GM18867 (cell line): ENCODE measurements around the gene DTNA.

Source experiments
- ATAC-seq: cut with Tn5 transposase; IDR thresholded peaks from one replicate; pipeline ENCODE4 v1.9.1; 2021; ENCODE audit warnings: mild to moderate bottlenecking, moderate library complexity; ENCODE audit not compliant: unreplicated experiment

The DTNA gene

DNA sequence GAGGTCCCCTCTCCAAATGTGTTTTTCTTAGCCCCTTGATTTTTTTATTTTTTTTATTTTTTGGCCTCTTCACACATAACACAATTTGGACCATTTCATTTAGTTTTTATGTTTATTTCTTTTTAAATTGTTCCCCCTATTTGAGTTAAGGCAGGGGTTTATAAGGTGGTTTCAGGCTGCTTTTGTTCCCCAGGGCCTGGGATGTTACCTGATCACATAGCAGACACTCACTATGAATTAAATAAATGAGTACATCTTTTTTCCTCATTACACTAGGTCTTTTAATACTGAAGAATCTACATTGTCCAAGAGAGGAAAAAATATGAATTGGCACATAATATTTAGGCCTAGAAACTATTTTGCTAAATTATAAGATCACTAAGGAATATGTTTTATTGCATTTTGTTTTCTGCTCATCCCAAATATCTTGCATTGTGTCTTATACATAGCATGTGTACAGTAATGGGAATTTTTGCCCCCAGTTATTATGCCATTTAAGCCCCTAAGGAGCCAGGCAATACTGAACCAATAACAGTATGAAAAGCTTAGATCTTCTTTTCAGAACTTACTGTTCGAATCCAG is 218.7 kb downstream of the DTNA start:
- no peak for ATAC-seq

DNA sequence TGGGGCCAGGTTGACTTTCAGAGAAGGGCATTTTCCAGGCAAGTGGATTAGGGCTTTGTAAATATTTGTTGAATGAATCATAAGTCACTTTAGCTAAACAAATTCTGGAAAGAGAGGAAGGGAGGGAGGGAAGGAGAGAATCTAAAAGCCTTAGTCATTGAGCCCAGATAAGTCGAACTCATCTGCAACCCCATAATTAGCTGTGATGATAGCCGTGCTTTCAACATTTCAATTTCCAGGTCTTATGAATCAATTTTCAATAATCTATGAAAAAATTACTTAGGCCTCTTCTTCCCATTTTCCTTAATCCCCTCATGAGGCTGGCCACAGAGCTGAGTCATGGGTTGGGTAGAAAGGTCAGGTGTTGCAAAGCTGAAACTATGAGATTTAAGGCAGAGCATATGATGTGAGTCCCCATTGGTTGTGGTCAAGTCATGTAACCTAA is 219.3 kb downstream of the DTNA start:
- ATAC-seq = no peak

GRCh38 chr18:34932363-34932762 is 222.3 kb downstream of the DTNA start:
- no peak for ATAC-seq

DNA sequence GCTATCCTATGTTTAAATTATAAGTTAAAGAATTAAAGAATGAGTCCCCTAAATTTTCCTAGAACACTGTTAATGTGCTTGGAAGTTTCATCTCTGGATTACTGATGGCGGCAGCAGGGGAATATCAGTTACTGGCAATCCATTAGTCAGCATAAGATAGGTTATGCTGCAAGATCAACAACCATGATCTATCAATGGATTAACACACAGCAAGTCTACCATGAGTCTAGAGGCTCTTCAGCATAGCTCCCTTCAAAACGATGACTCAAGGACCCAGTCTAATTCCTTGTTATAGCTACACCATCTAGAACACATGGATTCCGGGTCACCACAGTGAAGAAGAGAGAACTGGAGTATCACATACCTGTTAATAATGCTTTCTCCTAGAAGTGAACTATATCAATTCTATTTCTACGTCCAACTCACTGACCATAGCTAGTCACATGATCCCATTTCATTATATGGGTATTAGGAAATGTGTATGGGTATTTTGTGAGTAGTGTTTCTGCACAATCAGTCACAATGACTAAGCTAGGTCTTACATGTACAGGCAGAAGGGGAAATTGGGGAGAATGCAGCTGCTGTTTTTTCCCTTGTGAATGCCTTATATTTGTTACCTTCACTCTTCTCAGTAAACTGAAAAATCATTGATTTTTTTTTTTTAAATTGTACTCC is 222.8 kb downstream of the DTNA start:
- no peak for ATAC-seq

GRCh38 chr18:34933909-34934661 is 224.0 kb downstream of the DTNA start:
- no peak for ATAC-seq

DNA sequence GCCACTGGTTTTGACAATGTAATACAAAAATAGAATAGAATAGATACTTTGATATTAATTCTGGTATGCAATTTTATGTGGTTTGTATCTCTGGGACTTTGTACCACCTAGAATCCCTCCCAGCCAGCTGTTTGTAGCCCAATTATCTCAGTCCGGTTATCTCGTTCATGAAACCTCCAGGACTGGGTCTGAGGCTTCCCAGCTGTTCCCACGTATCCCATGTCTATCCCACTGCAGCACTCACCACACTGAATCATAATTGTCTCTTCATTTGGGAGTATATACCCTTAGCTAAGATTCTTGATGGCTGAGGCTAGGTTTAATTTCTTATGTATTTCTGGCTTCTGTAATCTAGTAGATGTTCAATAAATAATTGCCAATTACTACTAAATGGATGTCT is 226.7 kb downstream of the DTNA start:
- no peak for ATAC-seq

- no peak for ATAC-seq
These were observed 228.0 kb downstream of the DTNA start for GRCh38 chr18:34938090-34938489.
